HG02678 (cell line): ENCODE data around the gene ANKRD33B.
"Not testable (repeated sequence)": the region's sequence is repeated elsewhere in the genome, so short reads cannot be mapped to it uniquely, and the experiment has no call there.

Source experiments
- ATAC-seq: cut with Tn5 transposase; IDR thresholded peaks from one replicate; pipeline ENCODE4 v1.9.1; 2021; ENCODE audit warnings: mild to moderate bottlenecking, moderate library complexity; ENCODE audit not compliant: unreplicated experiment

Gene ANKRD33B

DNA sequence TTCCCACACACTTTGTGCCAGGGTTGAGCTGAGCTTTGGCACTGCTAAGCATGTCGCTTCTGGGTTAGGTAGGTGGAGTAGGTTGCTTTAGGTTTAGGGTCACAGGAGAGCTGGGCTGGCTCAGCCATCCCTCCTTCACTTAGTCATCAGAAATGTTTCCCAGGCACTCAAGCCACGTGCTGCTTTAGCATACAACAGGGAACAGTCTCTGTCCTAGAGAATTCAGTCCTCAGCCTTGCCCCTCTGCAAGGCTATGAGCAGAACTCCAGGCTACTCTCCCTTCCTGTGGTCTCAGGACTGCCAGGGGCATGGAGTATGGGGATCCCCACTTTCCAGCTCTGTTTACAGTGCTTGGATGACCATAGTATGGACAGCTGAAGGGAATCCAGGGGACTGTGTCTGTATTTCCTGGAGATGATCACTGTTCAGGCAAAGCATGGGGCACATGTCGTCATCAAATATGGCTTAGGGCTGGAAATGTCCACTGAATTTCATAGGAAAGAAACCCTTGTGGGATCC, 7.5 kb upstream of the ANKRD33B start:
- ATAC-seq: no peak

DNA sequence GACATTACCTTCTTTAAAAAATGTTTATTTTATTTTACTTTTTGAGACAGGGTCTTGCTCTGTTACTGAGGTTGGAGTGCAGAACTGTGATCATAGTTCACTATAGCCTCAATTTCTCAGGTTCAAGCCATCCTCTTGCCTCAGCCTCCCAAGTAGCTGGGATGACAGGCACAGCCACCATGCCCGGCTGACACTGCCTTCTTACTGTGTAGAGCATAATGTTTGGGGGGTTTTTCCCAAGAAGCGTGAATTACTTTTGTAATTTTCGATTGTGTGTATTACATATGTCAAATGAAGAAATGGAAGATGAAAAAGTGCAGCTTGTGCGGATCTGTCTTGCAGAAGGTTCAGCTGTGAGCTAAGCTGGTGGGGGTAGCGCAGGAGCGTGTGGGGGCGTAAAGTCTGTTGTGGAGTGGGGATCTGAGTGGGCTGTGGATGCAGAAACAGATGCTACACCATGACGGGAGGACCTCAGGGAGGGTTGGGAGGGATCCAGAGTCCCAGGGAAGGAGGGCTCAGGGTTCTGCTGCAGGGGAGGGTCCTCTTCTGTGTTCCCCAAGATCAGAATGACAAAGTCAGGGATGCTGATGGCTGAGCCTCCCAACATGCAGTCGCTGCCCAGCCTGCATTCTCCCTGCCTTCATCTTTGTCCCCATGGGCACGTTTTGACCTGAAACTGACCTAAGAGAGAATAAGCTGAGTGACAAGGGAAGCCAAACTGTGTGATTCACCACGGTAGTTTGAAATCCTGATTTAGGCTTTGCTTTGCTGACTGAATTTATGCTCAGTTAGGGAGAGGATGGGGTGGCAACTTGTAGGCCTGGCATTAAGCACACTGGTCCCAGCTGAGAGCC, 6.8 kb upstream of the ANKRD33B start:
- no peak for ATAC-seq

DNA sequence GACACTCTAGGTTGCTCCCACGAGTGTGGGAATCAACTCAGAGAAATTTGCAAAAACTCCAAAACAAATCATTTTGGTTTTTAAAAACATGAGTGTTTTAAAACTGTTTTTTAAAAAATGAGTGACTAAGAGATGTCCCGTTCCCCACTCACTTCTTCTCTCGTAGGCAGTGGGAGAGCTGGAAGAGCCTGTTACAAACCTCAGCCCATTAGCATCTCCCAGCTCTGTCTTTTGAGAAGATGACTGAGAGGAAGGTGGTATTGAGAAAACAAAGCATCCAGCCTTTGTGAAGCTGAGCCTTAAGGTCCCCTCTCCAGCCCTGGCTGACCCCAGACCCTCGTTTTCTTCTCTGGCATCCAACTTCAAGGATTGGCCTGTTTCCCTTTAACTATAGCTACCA, 4.7 kb upstream of the ANKRD33B start:
- no peak for ATAC-seq

DNA sequence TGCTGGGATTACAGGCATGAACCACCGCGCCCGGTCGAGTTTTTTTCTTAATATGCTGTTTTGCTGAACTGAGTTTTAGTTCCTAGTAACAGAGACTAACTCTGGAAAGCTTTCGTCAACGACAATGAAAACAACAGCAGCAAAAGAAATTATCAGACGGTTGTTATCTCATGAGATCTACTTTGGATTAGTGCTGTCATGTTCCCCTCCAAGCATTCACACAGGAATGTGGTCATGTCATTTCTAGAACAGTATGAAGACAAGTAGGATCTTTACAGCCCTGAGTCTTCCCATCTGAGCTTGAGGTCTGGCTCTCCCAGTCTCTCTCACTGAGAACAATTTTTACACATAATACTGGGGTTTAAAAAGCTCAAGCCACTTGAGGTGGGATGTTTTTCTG, 4.0 kb upstream of the ANKRD33B start:
- ATAC-seq: no peak

DNA sequence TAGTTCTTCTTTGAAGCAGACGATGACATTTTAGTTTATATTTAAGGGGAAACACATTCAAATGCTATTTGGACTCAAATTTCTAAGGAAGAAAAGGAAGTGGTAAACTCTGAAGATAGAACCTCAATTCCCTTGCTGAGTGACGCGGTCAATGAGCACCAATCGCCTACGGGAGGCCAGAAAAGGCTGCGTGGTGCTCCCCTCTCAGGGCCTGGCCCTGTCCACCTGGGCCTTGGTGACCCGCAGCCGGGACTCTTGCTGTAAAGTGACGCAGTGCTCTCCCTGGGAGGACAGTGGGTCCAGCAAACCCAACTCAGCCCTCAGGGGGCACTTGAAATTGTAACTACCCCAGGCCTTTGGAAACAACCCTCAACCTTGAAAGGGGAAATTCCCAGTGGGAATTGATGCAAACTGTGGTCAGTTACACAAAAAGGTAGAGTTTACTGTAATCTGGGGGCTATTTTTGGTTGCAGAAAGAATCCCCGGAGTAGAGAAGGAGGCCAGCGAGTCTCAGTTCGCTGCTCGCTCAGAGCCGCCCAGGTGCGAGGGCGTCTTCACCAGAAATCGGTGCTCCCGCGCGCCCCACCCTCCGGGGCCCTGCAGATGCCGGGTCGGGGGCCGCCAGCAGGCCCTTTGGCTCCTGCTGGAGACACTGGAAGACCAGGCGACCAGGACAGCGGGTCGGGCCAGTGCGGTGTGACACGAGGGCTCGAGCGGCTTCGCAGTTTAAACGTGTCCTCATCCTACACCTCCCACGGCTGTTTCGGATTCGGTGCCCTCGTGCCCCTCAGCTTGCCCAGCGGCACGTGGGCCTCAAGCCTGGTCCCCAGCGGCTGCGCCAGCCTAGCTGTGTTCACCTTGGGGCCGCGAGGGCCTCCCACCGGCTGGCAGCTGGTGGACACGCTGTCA, 1.4 kb upstream of the ANKRD33B start:
- ATAC-seq: peak; percentile 27

DNA sequence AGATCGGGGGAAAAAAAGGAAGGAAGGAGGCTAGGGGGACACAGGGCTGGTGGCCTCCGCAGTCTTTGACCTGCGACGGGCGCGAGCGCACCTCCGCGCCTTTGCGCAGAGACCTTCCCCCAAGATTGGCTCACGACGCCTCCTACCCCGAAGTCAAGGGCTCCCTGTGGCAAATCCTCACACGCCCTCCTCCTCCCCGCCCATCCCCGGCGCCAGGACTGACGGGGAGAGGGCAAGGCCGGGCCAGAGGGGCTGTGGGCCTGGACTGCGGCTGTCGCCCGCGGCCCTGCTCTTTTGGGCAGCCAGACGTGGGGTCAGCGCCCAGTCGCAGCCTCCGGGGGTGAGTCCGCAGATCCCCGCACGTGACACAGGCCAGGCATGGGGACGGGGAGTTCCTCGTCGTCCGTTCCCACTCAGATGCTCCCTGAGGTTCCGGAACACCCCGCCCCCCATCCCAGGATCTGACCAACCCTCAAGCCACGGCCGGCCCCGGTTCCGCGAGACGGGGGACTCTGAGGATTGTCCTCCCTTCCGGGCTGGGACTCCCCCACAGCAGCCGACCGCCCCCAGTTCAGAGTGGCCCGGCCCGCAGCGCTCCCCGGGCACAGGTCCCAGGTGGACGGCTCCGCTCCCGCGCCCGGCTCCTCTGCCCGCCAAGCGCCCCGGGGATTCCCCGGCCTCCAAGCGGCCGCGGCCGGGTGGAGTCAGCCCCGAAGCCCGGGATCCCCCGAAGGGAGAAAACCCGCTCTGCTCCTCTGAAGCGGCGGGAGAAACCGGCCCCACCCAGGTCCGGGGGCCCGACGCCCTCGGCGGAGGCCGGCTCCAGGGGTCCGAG, 543 bp upstream of the ANKRD33B start:
- ATAC-seq: peak; percentile 28

DNA sequence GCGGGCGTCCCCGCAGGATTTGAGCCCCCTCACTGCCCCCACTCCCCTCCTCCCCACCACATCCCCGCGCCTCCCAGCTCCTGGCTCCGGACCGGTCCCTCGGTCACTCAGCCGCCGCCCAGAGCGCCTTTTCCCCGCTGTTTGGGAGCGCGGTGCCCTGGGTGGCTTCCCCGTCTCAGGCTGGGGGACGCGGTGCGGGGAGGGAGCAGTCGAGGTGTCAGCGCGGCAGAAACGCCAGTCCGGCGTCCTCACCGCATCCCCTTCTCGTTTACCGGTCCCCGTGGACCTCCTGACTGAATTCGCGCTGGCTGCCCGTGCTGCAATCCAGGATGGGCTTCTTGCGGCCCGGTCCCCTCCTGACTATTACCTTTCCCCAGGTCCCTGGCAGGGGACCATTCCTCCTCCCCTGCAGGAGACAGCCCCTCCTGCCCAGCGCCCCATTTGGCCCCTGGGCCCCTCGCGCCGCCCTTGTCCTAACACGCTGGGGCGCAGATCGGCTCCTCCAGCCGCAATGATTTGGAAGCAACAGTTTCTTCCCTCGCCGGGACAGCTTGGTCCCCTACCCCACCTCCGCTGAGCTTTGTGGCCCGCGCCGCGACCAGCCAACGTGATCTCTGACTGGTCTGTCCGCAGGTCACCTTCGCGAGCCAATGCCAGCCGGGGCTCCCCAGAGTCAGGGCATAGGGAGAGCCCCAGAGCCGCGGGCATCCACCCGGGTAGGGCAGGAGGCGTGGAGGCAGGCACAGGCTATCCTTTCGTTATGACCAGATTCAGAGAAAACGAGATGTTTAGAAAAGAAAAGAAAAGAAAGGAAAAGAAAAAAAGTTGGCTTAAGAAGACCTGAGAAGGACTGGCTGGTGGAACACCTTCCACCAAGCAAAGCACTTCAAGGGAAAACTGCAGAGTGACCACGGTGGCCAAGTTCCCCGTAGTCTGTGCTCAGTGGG, 1.2 kb downstream of the ANKRD33B start:
- no peak for ATAC-seq

DNA sequence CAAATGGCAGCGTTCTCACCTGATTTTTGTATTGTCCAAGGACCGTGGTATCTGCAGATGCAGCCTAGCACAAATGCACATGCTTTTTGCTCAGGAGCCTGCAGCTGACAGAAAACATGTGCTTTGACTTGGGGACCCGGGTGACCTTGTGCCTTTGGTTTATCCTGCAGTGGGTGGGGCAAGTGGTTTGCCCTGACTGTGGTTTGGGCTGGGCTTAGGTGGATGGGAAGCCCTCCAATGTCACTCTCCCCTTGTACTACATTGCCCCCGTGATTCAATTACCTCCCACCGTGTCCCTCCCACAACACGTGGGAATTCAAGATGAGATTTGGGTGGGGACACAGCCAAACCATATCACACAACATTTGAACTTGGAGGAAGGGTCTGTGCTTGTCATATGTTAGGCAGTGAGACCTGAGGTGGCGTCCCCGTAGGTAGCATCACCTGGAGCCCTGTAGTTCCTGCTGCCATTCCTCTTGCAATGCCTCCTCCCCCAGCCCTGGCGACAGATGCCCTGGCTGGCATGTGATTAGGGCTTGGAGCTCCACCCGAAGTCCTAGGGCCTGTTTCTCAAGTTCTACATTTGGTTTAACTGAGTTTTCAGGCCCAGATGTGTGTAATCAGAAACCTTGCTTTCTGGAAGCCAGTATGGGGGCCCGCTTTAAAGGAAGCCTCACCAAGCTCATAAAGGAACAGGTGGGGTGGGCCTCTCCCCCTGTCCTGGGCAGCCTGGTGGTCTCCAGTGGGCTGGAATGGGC, 2.1 kb downstream of the ANKRD33B start:
- ATAC-seq: no peak

DNA sequence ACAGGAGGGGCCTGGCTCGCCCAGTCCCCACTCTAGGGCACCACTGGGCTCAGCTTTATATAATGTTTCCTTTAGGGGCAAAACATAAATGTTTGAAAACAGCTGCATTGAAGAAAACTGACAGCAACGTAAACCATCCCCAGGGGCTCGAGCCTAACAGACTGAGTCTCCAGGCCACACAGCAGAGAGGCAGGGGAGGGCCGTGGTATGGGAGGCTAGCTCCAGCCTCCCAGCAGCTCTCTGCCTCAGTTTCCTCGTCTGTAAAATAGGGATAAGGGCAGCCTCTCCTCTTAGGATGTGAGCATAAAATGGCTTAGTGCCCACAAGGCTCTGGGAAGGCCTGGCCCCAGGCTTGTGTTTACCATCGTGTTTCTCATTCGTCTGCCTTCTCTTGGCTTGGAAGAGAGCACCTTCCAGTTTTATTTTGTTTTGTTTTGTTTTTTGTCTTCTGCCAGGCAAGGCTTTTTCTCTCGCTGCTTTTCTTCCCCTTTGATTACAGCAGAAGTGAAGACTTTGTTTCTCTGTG, 2.7 kb downstream of the ANKRD33B start:
- no peak for ATAC-seq

DNA sequence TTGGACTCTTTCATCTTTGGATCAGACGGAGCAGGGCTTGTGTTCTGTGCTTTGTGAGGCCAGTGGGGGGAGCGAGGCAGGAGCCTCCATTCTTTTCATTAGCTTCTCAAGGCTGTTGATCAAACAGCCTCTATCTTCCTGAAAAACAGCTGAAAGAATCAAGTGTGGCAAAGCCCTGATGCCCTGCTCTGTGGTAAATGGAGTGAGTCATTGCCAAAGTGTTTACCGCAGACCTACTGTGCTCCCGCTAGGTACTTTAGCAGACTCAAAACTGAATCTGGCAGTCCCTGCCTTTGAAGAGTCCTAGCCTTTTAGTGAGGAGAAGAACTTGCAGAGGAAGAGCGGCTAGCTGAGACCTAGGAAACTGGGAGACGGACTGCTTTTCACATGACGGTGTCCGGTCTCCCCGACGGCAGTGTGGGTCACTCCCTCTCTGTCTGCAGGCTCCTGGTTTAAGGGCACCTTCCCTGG, 3.3 kb downstream of the ANKRD33B start:
- ATAC-seq: no peak

DNA sequence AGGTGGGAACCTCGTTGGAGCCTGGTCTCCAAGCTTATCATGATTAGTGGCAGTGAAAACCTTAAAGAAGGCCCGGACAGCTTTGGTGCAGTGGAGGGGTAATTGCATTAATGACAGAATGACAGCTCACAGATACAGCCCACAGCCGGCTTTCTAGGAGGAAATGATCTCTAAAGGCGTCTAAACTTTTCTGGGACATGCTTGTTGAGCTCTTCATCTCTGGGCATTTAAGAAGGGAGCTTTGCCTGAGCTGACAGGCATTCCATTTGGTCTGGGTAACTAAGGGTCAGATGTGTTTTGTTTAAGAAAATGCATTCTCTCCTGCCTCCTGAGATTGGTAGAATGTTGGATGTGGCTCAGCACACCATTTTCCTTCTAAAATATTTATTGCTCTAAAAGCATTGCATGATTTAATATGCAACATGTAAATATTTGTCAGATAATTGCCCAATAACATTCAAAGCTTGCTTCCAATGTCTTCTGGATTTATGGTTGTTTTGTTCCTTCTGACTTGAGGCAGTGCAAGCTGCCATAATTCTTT, 4.0 kb downstream of the ANKRD33B start:
- ATAC-seq: no peak

DNA sequence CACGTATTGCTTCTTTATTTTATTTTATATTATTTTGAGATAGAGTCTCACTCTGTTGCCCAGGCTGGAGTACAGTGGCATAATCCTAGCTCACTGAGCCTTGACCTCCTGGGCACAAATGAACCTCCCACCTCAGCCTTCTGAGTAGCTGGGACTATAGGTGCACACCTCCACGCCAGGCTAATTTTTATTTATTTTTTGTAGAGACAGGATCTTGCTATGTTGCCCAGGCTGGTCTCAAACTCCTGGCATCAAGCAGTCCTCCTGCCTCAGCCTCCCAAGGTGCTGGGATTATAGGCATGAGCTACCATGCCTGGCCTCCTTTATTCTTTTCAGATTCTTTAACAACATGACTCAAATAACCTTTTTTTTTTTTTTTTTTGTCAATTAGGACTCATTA, 6.7 kb downstream of the ANKRD33B start:
- ATAC-seq: not testable (repeated sequence)

DNA sequence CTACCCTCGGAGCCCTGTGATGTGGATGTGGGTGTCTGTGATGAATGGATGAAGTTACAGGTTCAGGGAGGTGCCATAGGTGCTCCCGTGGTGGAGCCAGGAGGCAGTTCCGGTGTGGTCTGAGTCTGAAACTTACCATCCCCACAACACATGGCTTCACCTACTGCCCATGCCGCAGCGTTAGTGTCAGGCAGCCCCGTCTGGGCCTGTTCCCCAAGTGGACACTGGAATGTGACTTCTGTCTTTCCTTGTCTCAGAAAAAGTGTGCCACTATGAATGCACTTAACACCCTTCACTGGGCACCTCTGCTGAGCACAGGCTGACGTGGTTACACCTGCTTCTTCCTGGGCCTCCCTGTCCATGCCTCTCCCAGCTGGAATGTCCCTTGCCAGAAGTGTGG, 8.6 kb downstream of the ANKRD33B start:
- no peak for ATAC-seq

DNA sequence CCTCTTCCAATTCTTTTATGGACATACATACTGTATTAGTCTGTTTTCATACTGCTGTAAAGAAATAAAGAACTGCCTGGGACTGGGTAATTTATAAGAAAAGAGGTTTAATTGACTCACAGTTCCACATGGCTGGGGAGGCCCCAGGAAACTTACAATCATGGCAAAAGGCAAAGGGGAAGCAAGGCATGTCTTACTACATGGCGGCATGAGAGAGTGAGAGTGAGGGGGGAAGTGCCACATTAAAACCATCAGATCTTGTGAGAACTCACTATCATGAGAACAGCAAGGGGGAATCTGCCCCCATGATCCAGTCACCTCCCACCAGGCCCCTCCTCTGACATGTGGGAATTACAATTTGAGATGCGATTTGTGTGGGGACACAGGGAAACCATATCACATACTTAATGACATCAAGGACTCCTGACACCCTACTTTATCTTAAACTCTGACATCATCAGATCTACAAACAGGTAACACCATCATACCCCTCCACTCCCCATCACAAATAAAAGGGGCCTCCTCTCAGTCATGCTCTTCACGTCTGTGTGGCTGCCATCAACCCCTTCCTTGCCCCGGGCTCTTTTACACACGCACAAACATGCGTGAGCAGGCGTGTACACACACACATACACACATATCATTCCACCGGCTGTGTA, 9.7 kb downstream of the ANKRD33B start:
- ATAC-seq: no peak

DNA sequence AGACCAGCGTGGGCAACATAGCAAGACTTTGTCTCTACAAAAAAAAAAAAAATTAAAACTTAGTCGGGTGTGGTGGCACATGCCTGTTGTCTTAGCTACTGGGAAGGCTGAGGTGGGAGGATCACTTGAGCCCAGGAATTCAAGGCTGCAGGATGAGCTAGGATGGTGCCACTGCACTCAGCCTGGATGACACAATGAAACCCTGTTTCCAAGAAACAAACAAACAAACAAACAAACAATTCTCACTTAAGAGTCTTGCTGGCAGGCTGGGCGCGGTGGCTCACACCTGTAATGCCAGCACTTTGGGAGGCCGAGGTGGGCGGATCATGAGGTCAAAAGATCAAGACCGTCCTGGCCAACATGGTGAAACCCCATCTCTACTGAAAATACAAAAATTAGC, 11.0 kb downstream of the ANKRD33B start:
- ATAC-seq: not testable (repeated sequence)

DNA sequence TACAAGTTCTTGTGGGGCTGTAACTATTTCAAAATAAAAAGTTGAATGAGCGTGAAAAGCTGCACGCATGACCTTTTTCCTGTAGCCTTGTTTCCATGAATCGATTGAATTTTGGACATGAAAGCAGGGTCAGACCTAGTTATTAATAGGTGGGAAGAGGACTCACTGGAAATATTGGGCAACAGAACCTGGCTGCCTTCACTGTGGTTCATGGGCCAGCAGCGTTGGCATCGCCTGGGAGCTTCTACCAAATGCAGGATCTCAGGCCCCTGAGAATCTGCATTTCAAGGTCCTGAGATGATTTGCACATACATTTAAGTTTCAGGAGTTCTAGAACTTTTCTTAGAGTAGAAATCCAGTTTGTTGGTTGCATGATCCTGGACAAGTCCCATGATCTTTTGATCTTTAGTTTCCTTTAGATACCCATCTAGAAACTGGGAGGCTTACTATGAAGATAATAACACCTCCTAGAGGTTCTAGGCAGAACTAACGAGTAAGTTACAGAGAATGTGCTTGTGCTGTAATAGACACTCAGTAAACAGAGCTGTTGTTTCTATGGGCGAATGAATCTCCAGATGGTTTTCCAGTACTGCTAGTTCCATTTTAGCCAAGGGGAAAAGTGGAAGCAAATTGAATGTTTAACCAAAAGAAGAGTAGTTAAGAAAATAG, 12.4 kb downstream of the ANKRD33B start:
- no peak for ATAC-seq

DNA sequence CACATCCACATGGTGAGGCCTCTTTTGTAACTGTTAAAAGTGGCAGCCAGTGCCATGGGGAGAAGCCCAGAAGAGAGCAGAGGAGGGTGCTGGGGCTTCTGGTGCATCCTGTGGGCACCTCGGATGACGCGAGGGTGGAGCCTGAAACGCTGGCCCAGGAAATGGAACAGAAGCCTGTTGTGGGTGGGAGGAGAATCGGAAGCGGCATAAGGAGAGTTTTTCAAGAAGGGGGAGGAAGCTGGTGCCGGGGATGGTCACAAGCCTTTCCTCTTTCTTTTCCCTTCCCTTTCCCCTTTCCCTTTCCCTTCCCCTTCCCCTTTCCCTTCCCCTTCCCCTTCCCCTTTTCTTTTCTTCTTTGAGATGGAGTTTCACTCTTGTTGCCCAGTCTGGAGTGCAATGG, 12.9 kb downstream of the ANKRD33B start:
- no peak for ATAC-seq
